ENCODE data around the gene GALNT9.
"Not testable (repeated sequence)": the region's sequence is repeated elsewhere in the genome, so short reads cannot be mapped to it uniquely, and the experiment has no call there.

The GALNT9 gene

DNA sequence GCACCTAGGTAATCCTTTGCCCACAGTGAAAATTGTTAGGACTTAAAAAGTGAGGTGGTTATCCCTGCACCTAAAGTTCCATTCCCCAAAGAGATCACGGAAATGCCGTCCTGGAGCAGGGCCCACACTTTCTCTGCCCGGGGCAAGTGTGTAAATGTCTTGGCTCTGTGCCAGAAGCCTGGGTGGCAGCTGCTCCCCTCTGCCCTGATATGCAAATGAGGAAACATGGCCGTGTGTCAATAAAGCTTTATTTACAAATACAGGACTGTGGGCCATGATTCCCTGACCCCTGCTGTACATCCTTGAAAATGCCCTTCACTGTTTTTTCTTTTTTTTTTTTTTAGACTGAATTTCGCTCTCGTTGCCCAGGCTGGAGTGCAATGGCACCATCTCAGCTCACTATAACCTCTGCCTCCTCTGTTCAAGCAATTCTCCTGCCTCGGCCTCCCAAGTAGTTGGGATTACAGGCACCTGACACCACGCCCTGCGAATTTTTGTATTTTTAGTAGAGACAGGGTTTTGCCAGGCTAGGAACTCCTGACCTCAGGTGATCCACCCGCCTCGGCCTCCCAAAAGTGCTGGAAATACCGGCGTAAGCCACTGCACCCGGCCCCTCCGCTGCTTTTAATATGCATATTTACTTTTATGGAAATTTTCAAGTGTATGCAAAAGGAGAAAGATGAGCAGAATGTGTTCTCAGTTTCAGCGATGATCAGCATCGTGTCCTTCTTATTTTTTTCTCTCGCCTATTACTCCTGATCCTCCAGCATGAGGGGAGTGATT, 75.5 kb downstream of the GALNT9 start:
- TF ChIP-seq EZH2phosphoT487 (IDR thresholded peaks at IDR 0.05; ENCODE audit: low read depth) = no peak
- TF ChIP-seq, protein P1, sequence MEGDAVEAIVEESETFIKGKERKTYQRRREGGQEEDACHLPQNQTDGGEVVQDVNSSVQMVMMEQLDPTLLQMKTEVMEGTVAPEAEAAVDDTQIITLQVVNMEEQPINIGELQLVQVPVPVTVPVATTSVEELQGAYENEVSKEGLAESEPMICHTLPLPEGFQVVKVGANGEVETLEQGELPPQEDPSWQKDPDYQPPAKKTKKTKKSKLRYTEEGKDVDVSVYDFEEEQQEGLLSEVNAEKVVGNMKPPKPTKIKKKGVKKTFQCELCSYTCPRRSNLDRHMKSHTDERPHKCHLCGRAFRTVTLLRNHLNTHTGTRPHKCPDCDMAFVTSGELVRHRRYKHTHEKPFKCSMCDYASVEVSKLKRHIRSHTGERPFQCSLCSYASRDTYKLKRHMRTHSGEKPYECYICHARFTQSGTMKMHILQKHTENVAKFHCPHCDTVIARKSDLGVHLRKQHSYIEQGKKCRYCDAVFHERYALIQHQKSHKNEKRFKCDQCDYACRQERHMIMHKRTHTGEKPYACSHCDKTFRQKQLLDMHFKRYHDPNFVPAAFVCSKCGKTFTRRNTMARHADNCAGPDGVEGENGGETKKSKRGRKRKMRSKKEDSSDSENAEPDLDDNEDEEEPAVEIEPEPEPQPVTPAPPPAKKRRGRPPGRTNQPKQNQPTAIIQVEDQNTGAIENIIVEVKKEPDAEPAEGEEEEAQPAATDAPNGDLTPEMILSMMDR (IDR thresholded peaks at IDR 0.05; ENCODE audit: low read depth, low read length) = no peak
- H3K4me2 ChIP-seq (ENCODE audit: low read length) = no peak overlapping the region

DNA sequence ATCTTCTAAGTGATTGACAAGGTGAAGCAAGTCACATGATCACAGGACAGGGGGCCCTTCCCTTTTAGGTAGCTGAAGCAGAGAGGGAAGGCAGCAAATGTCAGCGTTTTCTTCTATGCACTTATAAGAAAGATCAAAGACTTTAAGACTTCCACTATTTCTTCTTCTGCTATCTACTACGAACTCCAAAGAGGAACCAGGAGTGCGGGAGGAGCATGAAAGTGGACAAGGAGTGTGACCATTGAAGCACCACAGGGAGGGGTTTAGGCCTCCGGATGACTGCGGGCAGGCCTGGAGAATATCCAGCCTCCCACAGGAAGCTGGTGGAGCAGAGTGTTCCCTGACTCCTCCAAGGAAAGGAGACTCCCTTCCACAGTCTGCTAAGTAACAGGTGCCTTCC, 76.4 kb downstream of the GALNT9 start:
- not testable (repeated sequence) for H3K4me1 ChIP-seq (ENCODE audit: low read length); H3K9ac ChIP-seq (ENCODE audit: low read length); H3K9me3 ChIP-seq (ENCODE audit: insufficient read depth, low read length); H2AFZ ChIP-seq (ENCODE audit: low read depth, low read length); H3K4me2 ChIP-seq (ENCODE audit: low read length); H3K36me3 ChIP-seq (replicated peaks; ENCODE audit: low read depth, low read length); H3K27ac ChIP-seq (ENCODE audit: low read length); H3K27me3 ChIP-seq (ENCODE audit: low read depth, low read length); H4K20me1 ChIP-seq (ENCODE audit: insufficient read depth, low read length); H3K79me2 ChIP-seq (ENCODE audit: low read length); H3K4me3 ChIP-seq (ENCODE audit: low read length)

More for the DNA sequence above, 75.5 kb downstream of the GALNT9 start:
- no peaks in the 10 kb centered on the region for H3K36me3 ChIP-seq (replicated peaks; ENCODE audit: low read depth, low read length)
- H3K79me2 ChIP-seq (ENCODE audit: low read length) = no peaks in the 10 kb centered on the region
- H3K9ac ChIP-seq (ENCODE audit: low read length) = no peak overlapping the region
- H3K27ac ChIP-seq (ENCODE audit: low read length) = no peak overlapping the region
- H3K27me3 ChIP-seq (ENCODE audit: low read depth, low read length) = no peaks in the 10 kb centered on the region
- H3K4me1 ChIP-seq (ENCODE audit: low read length) = no peaks in the 10 kb centered on the region
- no peak overlapping the region for H2AFZ ChIP-seq (ENCODE audit: low read depth, low read length)
- no peaks in the 10 kb centered on the region for H4K20me1 ChIP-seq (ENCODE audit: insufficient read depth, low read length)
- H3K4me3 ChIP-seq (ENCODE audit: low read length) = no peak overlapping the region
- no peaks in the 10 kb centered on the region for H3K9me3 ChIP-seq (ENCODE audit: insufficient read depth, low read length)

DNA sequence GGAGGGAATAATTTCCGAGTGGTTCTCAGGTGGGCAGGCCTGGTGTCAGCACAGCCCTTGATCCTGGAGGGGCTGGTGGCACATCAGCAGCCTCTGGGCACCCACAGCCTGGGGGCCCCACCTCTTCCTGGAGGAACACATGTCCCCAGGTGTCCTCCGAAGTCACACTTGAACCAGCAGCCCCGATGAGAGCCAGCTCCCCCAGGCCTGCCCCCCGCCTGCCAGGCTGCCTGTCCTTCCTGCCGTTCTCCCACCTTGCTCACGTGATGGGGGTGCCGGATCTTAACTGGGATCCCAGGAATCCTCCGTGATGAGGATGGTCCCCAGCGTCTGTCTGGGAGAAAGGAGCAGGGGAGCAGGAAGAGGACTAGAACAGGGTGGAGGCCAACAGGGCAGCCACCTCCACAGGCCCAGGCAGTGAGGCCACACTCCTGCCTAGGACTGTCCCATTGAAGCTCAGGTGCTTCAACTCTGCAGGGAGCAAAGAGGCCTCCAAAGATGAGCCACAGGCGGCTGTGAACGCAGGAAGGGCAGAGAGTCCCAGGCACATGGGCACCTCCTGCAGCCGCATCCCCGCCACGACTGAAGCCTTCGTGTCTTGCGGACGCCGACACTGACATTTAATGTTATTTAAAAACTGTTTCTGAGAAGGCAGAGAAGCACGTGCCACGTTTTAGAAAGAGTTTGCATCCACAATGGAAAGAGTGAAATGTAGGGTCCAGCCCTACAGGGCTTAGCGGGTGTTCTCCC, 77.5 kb downstream of the GALNT9 start:
- H4K20me1 ChIP-seq (ENCODE audit: insufficient read depth, low read length) = no peaks in the 10 kb centered on the region
- no peaks in the 10 kb centered on the region for H3K79me2 ChIP-seq (ENCODE audit: low read length)
- no peak overlapping the region for H3K4me2 ChIP-seq (ENCODE audit: low read length)
- TF ChIP-seq, protein P1 (IDR thresholded peaks at IDR 0.05; ENCODE audit: low read depth, low read length) = no peak
- H3K36me3 ChIP-seq (replicated peaks; ENCODE audit: low read depth, low read length) = no peaks in the 10 kb centered on the region
- no peak overlapping the region for H3K27ac ChIP-seq (ENCODE audit: low read length)
- no peaks in the 10 kb centered on the region for H3K9me3 ChIP-seq (ENCODE audit: insufficient read depth, low read length)
- H2AFZ ChIP-seq (ENCODE audit: low read depth, low read length) = no peak overlapping the region
- no peaks in the 10 kb centered on the region for H3K27me3 ChIP-seq (ENCODE audit: low read depth, low read length)
- no peaks in the 10 kb centered on the region for H3K4me1 ChIP-seq (ENCODE audit: low read length)
- H3K9ac ChIP-seq (ENCODE audit: low read length) = no peak overlapping the region
- H3K4me3 ChIP-seq (ENCODE audit: low read length) = no peak overlapping the region

- no peak overlapping the region for H3K4me2 ChIP-seq (ENCODE audit: low read length)
- no peaks in the 10 kb centered on the region for H3K27me3 ChIP-seq (ENCODE audit: low read depth, low read length)
- no peaks in the 10 kb centered on the region for H3K9me3 ChIP-seq (ENCODE audit: insufficient read depth, low read length)
- no peak overlapping the region for H3K9ac ChIP-seq (ENCODE audit: low read length)
- H3K4me3 ChIP-seq (ENCODE audit: low read length) = no peak overlapping the region
- no peaks in the 10 kb centered on the region for H4K20me1 ChIP-seq (ENCODE audit: insufficient read depth, low read length)
- no peaks in the 10 kb centered on the region for H3K79me2 ChIP-seq (ENCODE audit: low read length)
- no peak overlapping the region for H2AFZ ChIP-seq (ENCODE audit: low read depth, low read length)
- no peaks in the 10 kb centered on the region for H3K36me3 ChIP-seq (replicated peaks; ENCODE audit: low read depth, low read length)
- no peaks in the 10 kb centered on the region for H3K4me1 ChIP-seq (ENCODE audit: low read length)
- TF ChIP-seq EZH2phosphoT487 (IDR thresholded peaks at IDR 0.05; ENCODE audit: low read depth) = no peak
- TF ChIP-seq, protein P1 (IDR thresholded peaks at IDR 0.05; ENCODE audit: low read depth, low read length) = no peak
- no peak overlapping the region for H3K27ac ChIP-seq (ENCODE audit: low read length)
These were observed 78.1 kb downstream of the GALNT9 start for GRCh38 chr12:132251310-132251709.

Data from OCI-LY3 (cell line).